ENCODE results near the gene EPHA8. TPM values are rescaled to one million over a fixed set of nuclear protein-coding genes. Genes with fewer than 3 reads are reported as not detected.

EPHA8 gene
- polyA plus RNA-seq, 1 of the 3 experiments (the other 2 are of a cell fraction): 0.02 TPM

GRCh38 chr1:22528451-22528850 lies 34.8 kb upstream of the EPHA8 start:
- no peaks in the 10 kb centered on the region for H4K20me1 ChIP-seq (ENCODE audit: insufficient read depth)
- no peaks in the 10 kb centered on the region for H3K79me2 ChIP-seq (ENCODE audit: insufficient read depth)
- H3K27me3 ChIP-seq (ENCODE audit: insufficient read depth): no peaks in the 10 kb centered on the region
- CTCF ChIA-PET: interaction anchor here (0.7 to 11.7 kb wide), 56 partner anchors 10 to 423 kb away, joined by 3 to 289 read pairs (median 8); partner anchors contain the start of genes C1QA, C1QB and C1QC
- no peak overlapping the region for H3K4me2 ChIP-seq
- no peak for TF ChIP-seq POLR2AphosphoS5 (IDR thresholded peaks at IDR 0.05; ENCODE audit: low read depth, low read length)
- TF ChIP-seq MAX (IDR thresholded peaks at IDR 0.05; ENCODE audit: low read depth): no peak
- TF ChIP-seq EZH2phosphoT487 (IDR thresholded peaks at IDR 0.05; ENCODE audit: borderline replicate concordance, low read depth): no peak
- no peak for TF ChIP-seq TEAD4 (IDR thresholded peaks at IDR 0.05; ENCODE audit: borderline replicate concordance, insufficient read depth)
- no peak for TF ChIP-seq GATA2 (CRISPR knock-in tag; IDR thresholded peaks at IDR 0.05)
- no peak for TF ChIP-seq USF1 (IDR thresholded peaks at IDR 0.05; ENCODE audit: borderline replicate concordance, low read depth)
- TF ChIP-seq MXI1 (IDR thresholded peaks at IDR 0.05; ENCODE audit: low read depth, low read length): no peak
- TF ChIP-seq CTCF (IDR thresholded peaks at IDR 0.05): no peak
- TF ChIP-seq TCF12 (IDR thresholded peaks at IDR 0.05): no peak
- no peak for TF ChIP-seq MEF2A (IDR thresholded peaks at IDR 0.05; ENCODE audit: borderline replicate concordance, low read depth)
- TF ChIP-seq FOXM1 (IDR thresholded peaks at IDR 0.05; ENCODE audit: low read depth): no peak
- no peak for TF ChIP-seq ZBTB33 (IDR thresholded peaks at IDR 0.05; ENCODE audit: borderline replicate concordance, low read depth)
- no peak for TF ChIP-seq ELF1 (IDR thresholded peaks at IDR 0.05)
- no peak for TF ChIP-seq RXRA (IDR thresholded peaks at IDR 0.05; ENCODE audit: borderline replicate concordance, low read depth)
- H3K9me3 ChIP-seq: no peaks in the 10 kb centered on the region
- 94% methylated on average over 7 of the region's 7 CpGs for WGBS (ENCODE audit: low lambda C conversion rate)
- H3K4me1 ChIP-seq (ENCODE audit: control insufficient read depth in 1 of 2, insufficient read depth in 2 of 2, low read depth in 1 of 2, low read length in 1 of 2): peaks cover 0 to 42% of the 10 kb centered on the region in 2 experiments; a peak in 1 of 4 replicates
- no peak overlapping the region for H3K9ac ChIP-seq
- H3K27ac ChIP-seq (ENCODE audit: low read depth in 2 of 2, low read length in 1 of 2): no peak overlapping the region
- no peak overlapping the region for H2AFZ ChIP-seq (ENCODE audit: low read depth)
- POLR2A ChIA-PET: interaction anchor here (0.6 kb wide), 1 partner anchor 868 kb away, joined by 3 read pairs; no protein-coding TSS in a partner anchor
- H3K9me2 ChIP-seq: no peaks in the 10 kb centered on the region
- DNase-seq: no peak
- H3K36me3 ChIP-seq (replicated peaks in 1 of 2; ENCODE audit: control insufficient read depth in 1 of 2, insufficient read depth in 2 of 2, low read length in 1 of 2): peaks cover 0 to 45% of the 10 kb centered on the region in 2 experiments
- no peak overlapping the region for H3K4me3 ChIP-seq (ENCODE audit: low read depth in 2 of 2, low read length in 1 of 2)
- H3F3A ChIP-seq (replicated peaks; ENCODE audit: insufficient read depth): no peaks in the 10 kb centered on the region

All from SK-N-SH (cell line).